Right hindlimb (tissue), 1 donor: ENCODE results near the gene SLC16A3.
"Not testable (repeated sequence)": the region's sequence is repeated elsewhere in the genome, so short reads cannot be mapped to it uniquely, and the experiment has no call there.

Experiments
- DNase-seq: peaks from one replicate; pipeline ENCODE4 v3.0.0-alpha.2; 2018

The SLC16A3 gene

DNA sequence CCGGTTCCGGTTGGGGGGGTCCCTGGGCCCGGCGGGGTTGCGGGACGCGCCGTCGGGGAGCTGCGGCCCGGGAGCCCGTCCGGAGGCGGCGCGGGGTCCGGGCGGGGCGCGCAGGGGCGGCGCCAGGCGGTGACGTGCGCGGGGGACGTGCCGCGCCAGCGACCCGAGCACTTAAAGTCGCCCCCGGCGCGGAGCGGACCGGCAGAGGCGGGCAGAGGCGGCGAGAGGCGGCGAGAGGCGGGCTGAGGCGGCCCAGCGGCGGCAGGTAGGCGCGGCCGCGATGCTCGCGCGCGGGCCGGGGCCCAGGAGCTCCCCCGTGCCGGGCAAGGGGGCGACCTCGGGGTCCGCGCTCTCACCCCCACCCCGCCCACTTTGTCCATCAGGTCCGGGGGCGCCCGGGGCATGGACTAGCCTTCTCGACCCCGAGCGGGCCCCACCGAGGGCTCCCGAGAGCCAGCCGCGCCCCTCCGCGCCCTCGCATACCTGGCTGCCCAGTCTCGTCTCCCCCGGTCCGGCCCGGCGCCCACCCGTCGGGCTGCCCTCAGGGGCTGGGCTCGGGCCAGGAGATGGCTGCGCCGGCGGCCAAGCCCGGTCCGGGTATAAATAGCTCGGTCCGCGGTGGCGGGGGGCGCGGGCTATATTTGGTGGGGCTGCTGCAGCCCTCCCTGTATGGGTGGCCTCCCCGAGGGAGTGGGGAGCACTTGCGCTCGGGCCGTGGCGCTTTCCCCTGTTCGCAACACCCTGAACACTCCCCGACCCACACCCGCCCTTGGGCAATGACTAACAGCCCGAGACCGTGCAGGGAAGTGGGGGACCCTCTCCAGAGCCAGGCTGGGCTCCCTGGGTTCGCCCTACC, at the start of gene SLC16A3:
TSS of gene SLC16A3 (plus strand) at position 201 of the 856 bp plus-strand sequence. CDS start 6,967 bp downstream, outside the sequence.
- DNase-seq: peak; percentile 80

DNA sequence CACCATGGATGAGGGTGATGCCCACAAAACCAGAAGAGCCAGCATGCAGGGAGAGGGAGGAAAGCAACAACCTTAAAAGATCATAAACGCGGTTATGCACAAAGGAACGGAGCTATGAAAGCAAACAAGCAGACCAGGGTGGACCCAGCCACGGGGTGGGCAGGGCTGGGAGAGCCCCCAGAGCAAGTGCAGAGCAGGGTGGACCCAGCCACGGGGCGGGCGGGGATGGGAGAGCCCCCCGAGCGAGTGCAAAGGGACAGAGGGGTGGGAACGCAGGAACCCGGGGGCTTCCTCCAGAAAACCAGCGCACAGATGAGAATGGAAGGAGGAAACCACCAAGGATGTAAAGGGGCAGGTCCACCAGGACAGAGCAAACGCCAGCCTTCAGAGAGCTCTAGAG, 49.4 kb upstream of the SLC16A3 start:
- no peak for DNase-seq

DNA sequence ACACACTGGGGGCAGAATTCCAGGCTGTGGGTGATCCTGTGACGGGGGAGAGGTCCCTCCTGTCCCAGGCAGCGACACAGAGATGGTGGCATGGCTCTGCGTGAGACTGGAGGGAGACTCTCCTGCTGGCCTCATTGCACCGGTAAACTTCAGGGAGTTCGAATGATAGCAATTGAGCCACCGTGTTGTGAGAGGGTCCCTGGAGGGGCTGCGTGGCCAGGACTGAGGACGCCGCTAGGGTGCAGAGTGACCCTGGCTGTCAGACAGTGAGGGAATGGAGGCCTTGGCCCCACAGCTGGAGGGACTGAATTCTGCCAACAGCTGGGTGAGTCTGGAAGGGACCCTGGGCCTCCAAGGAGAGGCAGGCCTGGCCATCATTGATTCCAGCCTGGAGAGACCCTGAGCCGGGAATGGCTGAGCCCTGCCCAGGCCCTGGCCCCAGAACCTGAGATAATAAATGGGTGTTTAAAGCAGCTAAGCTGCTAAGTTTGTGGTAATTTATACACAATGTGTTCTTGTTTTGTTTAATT, 48.8 kb upstream of the SLC16A3 start:
- DNase-seq: no peak

DNA sequence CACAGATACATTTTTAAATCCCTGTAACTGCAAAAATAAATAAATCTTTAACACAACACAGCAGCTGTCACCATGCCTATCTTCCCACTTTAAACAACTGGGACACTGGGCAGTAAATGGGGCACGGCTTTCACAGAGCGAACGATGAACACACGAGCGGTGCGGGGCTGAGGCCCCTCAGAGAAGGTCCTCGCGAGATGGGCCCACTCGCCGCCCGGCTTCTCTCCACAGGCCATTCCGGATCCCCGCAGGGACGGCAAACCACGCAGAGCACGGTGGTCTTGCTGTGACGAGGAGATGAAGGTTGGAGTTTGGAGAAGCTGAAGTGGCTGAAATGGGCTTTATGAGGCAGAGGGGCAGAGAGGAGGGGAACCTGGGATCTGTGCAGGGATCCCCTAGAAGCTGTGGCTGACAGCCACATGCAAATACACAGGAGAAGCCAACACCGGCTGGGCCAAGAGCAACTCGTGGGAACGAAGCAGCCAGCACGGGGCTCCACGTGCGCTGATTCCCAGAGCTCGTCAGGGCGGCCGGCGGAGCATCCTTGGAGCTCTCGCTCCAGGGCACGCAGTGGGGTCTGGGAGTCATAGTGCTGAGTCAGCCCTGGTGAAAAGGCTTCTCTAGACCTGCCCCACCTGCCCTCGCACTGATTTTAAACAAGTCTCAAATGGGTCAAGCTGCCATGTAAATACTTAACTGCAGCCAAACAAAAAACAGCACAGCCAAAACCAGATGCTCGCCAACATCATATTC, 47.9 kb upstream of the SLC16A3 start:
- no peak for DNase-seq

DNA sequence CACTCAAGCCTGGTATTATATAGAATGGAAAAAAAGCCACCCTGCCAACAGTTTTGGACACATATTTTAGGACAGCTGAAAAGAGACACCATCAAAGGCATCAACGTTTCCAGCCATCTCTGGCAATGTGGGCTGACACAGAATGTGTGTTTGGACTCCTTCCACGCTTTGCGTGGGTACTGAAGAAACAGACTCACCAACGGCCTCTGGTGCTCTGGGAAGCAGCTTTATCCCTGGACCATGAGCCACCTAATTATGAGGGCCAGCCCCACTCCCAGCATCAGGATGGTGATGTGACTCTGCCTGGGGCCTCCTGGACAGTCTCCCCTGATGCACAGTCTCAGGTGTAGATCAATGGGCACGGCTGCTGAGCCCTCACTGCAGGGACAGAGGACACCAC, 44.1 kb upstream of the SLC16A3 start:
- no peak for DNase-seq

DNA sequence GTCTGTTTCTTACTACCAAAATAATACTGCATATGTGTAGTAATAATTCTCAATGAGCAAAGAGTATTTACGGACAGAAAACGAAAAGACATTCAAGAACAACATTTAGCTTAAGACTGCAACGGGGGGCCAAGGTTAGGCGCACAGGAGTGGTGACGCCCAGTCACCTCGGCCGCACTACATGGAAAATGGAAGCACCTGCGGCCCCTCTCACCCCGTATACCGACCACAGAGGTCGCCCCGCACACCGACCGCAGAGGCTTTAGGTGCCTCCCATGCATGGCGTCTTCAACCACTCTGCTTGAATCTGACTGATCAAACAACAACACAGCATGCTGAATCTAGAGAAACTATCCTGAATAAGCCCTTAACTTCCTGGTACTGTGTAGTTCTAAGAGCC, 42.6 kb upstream of the SLC16A3 start:
- no peak for DNase-seq

DNA sequence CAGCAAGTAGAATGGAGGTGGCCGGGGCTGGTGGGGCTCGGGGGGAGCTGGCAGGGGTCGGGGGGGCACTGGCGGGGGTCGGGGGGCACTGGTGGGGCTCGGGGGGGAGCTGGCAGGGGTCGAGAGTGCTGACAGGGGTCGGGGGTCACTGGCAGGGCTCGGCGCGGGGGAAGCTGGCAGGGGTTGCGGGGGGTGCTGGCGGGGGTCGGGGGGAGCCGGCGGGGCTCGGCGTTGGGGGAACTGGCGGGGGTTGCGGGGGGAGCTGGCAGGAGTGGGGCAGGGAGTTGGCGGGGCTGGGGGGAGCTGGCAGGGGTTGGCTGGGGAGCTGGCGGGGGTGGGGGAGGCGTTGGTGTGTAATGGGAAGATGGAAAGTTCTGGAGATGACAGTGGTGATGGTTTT, 41.3 kb upstream of the SLC16A3 start:
- no peak for DNase-seq

DNA sequence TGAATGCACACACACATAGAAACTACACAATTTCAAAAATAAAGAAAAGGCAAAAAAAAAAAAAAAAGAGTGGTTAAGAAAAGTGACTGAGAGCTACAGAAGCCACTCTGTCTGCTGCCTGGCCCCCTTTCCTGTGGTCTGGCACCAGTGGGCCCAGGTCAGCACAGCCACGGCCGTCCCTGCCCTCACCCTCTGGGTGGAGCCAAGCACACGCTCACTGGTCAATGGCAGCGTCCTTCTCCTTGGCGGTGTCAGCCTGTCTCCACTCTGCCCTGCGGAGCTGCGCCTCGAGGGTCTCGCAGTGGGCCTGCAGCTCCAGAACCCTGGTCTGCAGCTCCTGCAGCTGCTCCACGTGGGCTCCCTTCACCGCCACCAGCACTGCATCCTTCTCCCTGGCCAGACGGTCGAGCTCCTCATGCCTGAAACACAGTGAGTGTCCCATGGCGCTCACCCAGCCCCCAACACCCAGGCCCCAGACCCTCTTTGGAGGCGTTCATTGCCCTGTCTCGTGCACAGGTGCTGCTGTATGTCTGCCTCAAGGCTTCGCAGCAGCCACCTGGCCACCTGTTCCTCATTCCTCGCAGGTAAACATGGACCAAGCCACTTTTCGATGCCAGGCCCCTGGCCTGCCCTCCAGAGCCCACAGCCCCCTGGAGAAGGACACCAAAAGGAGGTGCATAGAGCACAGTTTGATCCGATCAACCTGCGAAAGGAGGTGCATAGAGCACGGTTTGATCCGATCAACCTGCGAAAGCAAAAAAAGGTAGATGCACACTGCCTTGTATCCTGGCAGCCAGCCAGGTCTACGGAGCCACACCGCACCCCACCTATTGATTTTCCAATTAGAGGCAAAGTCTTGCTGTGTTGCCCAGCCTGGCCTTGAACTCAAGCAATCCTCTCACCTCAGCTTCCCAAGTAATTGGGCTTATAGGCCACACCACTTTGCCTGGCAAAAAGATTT, 40.6 kb upstream of the SLC16A3 start:
- no peak for DNase-seq

DNA sequence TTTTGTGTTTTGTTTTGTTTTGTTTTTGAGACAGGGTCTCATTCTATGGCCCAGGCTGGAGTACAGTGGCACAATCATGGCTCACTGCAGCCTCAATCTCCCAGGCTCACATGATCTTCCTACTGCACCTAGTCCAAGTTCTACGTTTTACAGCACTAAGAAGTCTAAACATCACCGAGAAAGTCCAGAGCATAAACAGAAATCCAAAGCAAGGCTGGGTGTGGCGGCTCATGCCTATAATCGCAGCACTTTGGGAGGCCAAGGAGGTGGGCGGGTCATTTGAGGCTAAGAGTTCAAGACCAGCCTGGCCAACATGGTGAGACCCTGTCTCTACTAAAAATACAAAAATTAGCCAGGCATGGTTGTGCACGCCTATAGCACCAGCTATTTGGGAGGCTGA, 35.8 kb upstream of the SLC16A3 start:
- not testable (repeated sequence) for DNase-seq

DNA sequence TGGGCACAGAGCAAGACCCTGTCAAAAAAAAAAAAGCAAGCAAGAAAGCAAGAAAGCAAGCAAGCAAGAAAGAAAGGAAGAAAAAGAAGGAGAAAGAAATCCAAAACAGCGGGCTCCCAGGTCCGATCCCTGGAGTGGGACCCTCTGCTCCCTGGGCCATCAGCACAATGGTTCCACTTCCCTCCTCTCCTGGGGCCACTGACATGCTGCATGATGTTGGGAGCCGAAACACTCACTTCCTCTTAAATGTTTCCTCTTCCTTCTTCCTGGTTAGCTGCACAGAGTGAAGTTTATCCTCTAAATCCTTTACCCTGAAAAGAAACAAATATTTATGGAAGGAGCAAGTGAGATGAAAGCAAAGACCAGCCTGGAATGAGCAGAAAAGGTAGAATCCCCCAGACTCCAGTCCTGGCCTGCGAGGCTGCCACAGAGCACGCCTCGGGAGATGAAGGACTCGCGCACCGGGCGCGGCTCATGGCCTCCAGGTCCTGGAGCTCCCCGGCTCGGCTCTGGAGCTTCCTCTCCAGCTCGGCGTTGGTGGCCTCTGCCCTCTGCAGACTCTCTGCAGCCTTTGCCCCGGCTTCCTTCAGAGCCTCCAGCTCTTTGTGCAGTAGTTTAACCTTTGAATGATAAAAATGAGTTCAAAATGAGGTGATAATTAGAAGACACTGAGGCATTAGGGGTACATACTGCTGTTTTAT, 35.2 kb upstream of the SLC16A3 start:
- no peak for DNase-seq

DNA sequence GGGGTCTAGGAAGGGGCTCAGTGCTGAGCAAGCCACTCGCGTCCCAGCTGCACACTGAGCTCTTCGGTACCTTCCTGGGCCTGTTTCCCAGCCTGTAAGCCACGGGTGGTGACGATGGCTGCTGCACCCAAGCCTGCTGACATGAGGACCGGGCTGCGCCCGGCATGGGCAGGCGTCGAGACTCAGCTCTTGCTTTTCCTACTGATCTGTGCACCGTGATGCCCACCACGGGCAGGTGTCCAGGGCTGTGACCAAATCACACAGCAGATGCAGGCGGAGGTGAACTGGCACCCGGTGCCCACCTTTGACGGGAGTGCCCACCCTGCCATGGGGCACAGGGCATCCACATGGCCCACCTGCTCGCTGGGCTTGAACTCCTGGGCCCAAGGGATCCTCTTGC, 34.1 kb upstream of the SLC16A3 start:
- DNase-seq: no peak

DNA sequence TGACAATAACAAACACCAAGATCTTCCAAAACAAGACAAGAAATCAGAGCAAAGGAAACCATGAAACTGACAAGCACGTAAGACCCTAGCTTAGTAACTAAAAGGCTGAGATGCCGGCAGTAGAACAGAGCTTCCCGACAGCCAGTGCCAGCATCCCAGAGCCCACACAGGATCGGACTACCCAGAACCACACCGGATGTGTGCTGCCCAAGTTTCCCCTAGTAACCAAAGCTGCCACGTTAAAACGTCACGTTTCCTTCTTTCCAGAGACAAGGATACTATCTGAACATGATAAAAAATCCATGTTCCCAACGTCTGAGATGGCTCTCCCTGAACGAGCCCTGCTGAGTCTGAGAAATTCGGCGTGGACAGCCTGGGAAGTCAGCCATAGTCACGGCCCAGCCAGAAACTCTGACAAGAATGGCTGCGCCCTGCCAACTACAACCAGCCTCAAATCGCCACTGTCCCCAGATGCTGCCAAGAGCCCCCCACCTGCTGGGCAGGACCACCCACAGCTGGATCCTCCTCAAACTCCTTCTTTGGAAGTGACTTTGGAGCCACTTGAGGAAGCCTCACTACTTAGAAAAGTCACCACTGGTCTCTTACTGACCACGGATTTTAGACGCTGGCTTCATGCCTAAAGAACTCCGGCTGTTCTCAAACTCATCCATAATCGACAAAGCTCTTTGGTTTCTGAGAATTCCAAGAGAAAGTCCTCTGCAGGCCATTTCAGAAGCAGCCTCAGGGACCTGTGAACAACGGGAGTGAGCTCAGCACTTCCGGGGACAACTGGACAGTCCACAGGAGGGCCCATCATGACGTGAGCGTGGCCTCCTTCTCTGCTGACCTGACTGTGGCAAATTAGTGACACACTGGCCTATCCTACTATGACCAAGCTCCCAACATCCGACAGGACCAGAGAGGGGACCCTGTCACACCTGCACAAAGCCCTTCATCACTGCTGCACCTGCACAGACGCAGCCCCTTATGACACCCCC, 32.9 kb upstream of the SLC16A3 start:
- no peak for DNase-seq

DNA sequence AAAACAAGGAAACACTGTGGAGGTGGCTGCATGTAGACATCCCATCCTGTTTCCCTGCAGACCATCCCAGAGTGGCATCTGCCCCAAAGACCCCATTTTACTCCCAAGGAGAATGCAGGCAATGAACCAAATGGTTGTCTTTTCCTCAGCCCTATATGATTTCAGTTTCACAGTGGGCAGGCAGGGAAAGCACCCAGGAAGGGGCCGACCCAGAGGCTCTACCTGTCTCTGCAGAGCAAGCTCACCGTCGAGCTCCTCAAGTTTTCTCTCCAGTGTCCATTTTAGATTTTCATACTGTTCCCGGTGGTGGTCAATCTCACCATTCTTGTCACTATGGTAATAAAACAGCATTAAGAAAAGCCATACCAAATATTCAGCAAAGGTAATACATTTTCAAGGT, 30.8 kb upstream of the SLC16A3 start:
- no peak for DNase-seq

DNA sequence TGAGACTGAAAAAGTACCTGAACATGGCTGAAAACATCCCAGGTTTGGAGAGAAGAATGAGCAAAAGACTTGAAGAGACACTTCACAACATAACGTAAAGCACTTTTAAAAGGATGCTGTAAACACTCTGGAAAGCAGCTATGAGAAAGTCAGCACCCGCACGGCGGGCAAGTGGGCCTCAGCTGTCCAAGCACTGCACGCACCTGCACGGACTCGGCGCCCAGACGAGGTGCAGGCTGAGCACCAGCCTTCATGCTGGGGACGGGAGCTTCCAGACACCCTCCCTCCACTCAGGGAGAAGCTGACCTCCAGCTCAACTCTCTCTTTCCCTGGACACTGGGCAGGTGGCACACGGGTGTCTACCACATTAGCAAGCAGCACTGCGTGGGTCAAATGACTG, 29.3 kb upstream of the SLC16A3 start:
- no peak for DNase-seq

DNA sequence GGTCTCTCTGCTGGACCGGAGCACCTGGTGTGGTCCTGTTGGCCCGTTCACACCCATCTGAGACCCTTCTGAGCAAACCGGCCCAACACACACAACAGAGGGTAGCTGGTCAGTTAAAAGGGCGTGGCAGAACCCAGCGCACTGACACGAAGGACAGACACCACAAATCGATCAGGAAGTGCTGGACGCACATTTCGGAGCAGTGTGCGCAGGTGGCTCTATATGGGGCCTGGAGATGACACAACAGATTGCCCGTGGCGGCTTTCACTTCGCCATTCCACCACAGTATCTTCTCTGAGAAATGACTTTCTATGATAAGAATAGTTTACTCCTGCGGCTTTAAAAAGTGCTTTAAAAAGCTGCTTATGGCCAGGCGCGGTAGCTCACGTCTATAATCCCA, 28.7 kb upstream of the SLC16A3 start:
- DNase-seq: no peak

DNA sequence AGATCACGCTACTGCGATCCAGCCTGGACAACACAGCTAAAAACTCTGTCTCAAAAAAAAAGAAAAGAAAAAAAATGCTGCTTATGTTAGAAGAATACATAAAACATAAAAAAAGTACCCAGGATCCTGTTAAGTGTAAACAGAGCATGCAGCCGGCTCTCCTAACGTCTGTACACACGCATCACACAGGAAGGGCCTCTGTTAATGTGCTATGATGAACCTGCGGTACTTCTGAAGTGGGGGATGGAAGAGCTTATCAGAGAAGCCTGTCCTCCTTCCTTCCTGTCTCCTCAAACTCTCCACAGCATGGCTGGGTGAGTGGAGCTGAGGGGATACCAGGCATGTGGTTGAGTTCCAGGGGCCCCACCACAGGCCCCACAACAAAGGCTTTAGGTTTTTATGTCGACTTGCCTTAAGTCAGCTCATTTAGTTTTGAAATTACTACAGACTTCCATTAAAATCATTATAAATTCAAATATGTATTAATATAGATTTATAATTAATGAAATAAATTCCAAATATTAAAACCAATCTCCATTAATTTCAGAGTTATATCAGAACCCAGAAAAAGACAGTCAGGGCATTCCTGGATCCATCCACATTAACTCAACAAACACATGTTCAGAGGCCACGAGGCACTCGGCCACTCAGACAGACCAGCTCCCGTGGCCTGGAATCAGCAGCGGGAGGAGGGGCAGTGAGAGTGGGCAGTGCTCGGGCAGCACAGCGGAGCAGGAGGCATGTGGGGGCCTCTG, 27.9 kb upstream of the SLC16A3 start:
- no peak for DNase-seq

DNA sequence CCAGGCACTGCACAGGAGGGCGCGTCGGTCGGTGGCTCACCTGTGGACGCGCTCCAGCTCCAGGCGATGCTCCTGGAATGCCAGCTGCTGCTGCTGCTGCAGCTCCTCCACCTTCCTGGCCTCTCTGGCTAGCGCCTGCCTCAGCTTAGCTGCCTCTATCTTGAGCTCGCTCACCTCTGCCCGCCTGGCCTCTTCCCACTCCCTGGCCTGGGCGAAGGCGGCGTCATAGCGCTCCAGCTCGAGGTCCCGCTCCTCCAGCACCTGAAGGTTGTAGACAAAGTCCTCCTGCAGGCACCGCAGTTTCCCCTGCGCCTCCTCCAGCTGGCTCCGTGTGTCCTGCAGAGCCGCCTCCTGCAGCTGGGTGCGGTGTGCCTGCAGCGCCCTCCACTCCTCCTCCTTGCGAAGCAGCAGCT, 27.3 kb upstream of the SLC16A3 start:
- DNase-seq: no peak

DNA sequence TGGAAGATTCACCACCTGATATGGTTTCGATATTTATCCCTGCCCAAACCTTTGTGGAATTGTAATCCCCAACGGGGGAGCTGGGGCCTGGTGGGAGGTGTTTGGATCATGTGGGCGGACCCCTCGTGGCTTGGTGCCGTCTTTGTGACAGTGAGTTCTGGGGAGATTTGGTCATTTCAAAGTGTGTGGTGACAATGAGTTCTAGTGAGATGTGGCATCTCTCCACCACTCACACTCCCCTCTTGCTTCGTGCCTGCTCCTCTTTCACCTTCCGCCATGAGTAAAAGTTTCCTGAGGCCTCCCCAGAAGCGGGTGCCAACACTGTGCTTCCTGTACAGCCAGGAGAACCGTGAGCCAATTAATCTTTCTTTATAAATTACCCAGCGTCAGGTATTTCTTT, 25.9 kb upstream of the SLC16A3 start:
- no peak for DNase-seq

DNA sequence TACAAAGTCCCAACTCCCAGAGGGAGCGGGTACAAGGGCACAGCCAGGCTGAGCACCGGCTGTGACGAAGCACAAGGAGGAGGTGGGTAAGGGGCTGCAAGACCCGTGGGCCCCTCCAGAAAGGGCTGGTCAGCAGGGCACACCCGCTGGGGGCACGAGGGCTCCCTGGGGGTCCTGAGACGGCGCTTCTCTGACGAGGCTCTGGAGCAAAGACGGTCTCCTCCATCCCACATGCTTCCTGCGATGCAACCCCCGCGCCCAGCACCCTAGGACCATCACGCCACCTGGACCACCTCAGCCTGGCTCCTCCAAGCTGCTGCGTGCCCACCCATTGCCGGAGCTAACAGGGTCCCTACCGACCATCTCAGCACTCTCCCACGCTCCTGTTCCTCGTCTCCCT, 24.9 kb upstream of the SLC16A3 start:
- DNase-seq: no peak
